ENCODE measurements around the gene VCY1B. TPM values are rescaled to one million over a fixed set of nuclear protein-coding genes. Genes with fewer than 3 reads are reported as not detected.
"Not testable (repeated sequence)": the region's sequence is repeated elsewhere in the genome, so short reads cannot be mapped to it uniquely, and the experiment has no call there.

Gene VCY1B
- total RNA-seq, result not detected

GRCh38 chrY:14055927-14056326 lies at the start of gene VCY1B:
Gene VCY1B, plus strand, starts transcription at chrY:14056227. Its CDS starts 63 bp downstream, at chrY:14056290.
- DNase-seq, result not testable (repeated sequence)

- DNase-seq, result not testable (repeated sequence)
Observed at GRCh38 chrY:14011916-14012315, 44.1 kb upstream of the VCY1B start.

GRCh38 chrY:14030395-14030794 lies 25.6 kb upstream of the VCY1B start:
- not testable (repeated sequence) for DNase-seq

GRCh38 chrY:14085877-14086276 lies 29.9 kb downstream of the VCY1B start:
- DNase-seq, result no peak

Measured in effector CD4-positive, alpha-beta T cell (primary cell).